GM13977 (cell line): ENCODE measurements around the gene RPS27A.
A peak's percentile ranks its signal among the peaks of the same experiment; 100 is the strongest.
"Not testable (repeated sequence)": the region's sequence is repeated elsewhere in the genome, so short reads cannot be mapped to it uniquely, and the experiment has no call there.

Experiments
- DNase-seq: peaks from one replicate; pipeline ENCODE4 v3.0.0; 2012; ENCODE audit warnings: low spot score
- CTCF ChIP-seq: IDR thresholded peaks from 2 replicates; pipeline ENCODE4 v1.5.1; 2012; ENCODE audit warnings: mild to moderate bottlenecking, control low read depth; ENCODE audit not compliant: insufficient read depth; ENCODE audit errors: extremely low read depth, missing control alignments
- in situ Hi-C: fragments of 300-500 bp; cut with MboI; formaldehyde crosslinking; loops from one replicate; pipeline ENCODE4 v1.12.0; 2022; ENCODE audit warnings: low sequenced_read_pairs, low pct_unique_long_range_greater_than_20kb, mixed read lengths, inconsistent platforms; ENCODE audit not compliant: unreplicated experiment

The RPS27A gene

DNA sequence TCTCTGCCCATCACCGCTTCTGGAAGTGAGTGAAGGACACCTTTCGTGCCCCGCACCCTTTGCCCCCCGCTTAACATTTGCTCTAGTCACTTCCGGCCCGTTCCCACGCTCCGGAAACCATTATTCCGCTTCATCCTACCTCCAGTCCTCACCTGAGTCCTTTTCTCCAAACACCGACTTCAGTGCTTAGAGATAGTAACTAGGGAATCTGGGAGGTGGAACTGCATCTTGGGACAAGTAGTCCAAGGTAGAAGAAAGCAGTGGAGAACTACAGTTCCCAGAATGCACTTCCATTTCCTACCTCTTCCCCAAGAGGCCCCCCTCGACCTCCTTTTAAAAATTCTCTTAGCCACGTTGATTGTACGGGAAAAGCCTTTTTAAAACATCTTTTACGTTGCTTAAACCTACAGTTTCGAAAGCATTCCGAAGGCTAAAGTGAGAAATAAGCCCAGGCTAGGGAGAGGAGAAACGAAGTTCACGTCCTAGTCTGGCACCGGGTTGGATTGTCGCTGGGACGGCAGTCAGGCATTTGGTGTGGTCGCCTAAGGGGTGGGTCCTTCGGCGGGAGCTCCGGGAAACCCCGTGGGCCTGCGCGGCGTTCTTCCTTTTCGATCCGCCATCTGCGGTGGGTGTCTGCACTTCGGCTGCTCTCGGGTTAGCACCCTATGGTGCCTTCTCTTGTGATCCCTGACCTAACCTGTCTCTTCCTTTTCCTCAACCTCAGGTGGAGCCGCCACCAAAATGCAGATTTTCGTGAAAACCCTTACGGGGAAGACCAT is at the start of gene RPS27A, which contains the start of gene CLHC1:
Gene RPS27A (plus strand): TSS at position 605 of the 779 bp plus-strand sequence. CDS start 137 bp downstream, at position 742.
Gene CLHC1 (minus strand): TSS at position 210 of the 779 bp plus-strand sequence. CDS start 9,882 bp downstream, outside the sequence.
- in situ Hi-C loops, result no loop called here
- TF ChIP-seq CTCF, result no peak

GRCh38 chr2:55186837-55187236 is 45.7 kb upstream of the RPS27A start:
- DNase-seq, in situ Hi-C loops: not testable (repeated sequence)

More for the DNA sequence above, at the start of gene RPS27A, which contains the start of gene CLHC1:
- DNase-seq, result peak; percentile 82

GRCh38 chr2:55191888-55192287 is 40.6 kb upstream of the RPS27A start:
- in situ Hi-C loops, DNase-seq: not testable (repeated sequence)

DNA sequence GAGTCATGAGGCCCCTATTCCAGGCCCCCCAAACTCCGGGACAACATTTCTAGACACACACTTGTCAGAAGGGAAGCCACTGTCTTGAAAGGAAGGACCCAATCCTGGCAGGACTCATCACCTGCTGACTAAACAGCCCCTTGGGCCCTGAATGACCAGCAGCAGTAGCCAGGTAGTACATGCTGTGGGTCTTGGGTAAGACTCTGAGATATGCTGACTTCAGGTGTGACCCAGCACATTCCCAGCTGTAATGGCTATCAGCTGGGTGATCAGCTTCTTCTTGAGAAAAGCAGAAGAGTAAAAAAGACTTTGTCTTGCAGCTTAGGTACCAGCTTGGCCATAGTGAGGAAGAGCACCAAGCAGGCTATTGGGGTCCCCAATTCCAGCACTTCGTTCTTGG is 36.0 kb upstream of the RPS27A start:
- TF ChIP-seq CTCF, result no peak
- in situ Hi-C loops, result no loop called here
- no peak for DNase-seq

- DNase-seq, result no peak
- TF ChIP-seq CTCF, result no peak
- in situ Hi-C loops, result no loop called here
These were observed 32.1 kb upstream of the RPS27A start for GRCh38 chr2:55200416-55200815.

DNA sequence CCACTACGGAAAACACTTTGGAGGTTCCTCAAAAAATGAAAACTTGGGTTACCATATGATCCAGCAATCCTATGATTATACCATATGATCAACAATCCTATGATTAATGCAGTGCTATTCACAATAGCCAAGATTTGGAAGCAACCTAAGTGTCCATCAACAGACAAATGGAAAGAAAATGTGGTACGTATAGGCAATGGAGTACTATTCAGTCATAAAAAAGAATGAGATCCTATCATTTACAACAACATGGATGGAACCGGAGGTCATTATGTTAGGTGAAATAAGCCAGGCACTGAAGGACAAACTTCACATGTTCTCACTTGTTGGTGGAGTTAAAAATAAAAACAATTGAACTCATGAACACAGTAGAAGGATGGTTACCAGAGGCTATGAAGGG is 28.0 kb upstream of the RPS27A start:
- no peak for TF ChIP-seq CTCF
- in situ Hi-C loops, result no loop called here
- DNase-seq, result no peak

GRCh38 chr2:55204950-55205349 is 27.5 kb upstream of the RPS27A start:
- in situ Hi-C loops, result no loop called here
- no peak for TF ChIP-seq CTCF

DNA sequence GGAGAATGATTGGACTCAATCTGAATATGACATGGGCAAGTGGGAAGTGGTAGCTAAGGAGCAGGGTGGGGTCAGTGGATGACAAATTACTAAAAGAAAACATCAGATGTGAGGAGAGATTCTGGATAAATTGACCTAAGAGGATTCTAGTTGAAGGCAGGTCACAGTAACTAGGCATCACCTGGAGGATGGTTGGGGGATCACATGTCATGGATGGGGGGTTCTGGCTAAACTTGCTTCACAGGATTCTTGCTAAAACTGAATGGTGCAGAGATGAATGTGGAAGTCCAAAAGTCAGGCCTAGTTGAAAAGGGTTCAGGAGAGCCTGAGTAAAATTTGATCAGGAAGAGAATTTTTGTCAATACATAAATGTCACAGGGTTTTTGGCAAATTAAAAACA is 18.7 kb upstream of the RPS27A start:
- no peak for DNase-seq
- in situ Hi-C loops, result no loop called here
- TF ChIP-seq CTCF, result no peak

More at GRCh38 chr2:55204950-55205349, 27.5 kb upstream of the RPS27A start:
- no peak for DNase-seq
